UCSD-AML1 (cell line): ENCODE data around the gene HMMR.

Experiments
- DNase-seq: peaks from one replicate; lab custom pipeline; 2025; ENCODE audit not compliant: unreplicated experiment; lab: John Stamatoyannopoulos, UW

Gene HMMR

GRCh38 chr5:163458778-163459385 lies 1.6 kb upstream of the HMMR start:
- DNase-seq: no peak

GRCh38 chr5:163459462-163459818 lies 992 bp upstream of the HMMR start:
- no peak for DNase-seq

GRCh38 chr5:163459819-163460561 lies 442 bp upstream of the HMMR start, which contains the start of gene NUDCD2:
Gene NUDCD2 (minus strand): TSS chr5:163460102. CDS start chr5:163460050, 52 bp downstream.
- peak; percentile 97 for DNase-seq

- no peak for DNase-seq
Observed at GRCh38 chr5:163463063-163463435, 2.6 kb downstream of the HMMR start.

GRCh38 chr5:163467682-163468081 lies 7.2 kb downstream of the HMMR start:
- no peak for DNase-seq

GRCh38 chr5:163473635-163474243 lies 13.3 kb downstream of the HMMR start:
- DNase-seq: no peak

- no peak for DNase-seq
Observed at GRCh38 chr5:163475411-163475810, 15.0 kb downstream of the HMMR start.

- no peak for DNase-seq
Observed at GRCh38 chr5:163478126-163478981, 17.9 kb downstream of the HMMR start.

GRCh38 chr5:163478982-163479271 lies 18.5 kb downstream of the HMMR start:
- no peak for DNase-seq

- DNase-seq: peak; percentile 14
Observed at GRCh38 chr5:163489055-163489744, 28.8 kb downstream of the HMMR start.

- no peak for DNase-seq
Observed at GRCh38 chr5:163489745-163490075, 29.3 kb downstream of the HMMR start.

- DNase-seq: no peak
Observed at GRCh38 chr5:163496286-163496685, 35.9 kb downstream of the HMMR start.

- DNase-seq: no peak
Observed at GRCh38 chr5:163497315-163497714, 36.9 kb downstream of the HMMR start.

GRCh38 chr5:163498886-163499285 lies 38.5 kb downstream of the HMMR start:
- no peak for DNase-seq

- no peak for DNase-seq
Observed at GRCh38 chr5:163502521-163502920, 42.1 kb downstream of the HMMR start.

- DNase-seq: peak; percentile 64
Observed at GRCh38 chr5:163503106-163504078, 43.0 kb downstream of the HMMR start.

- DNase-seq: peak; percentile 52
Observed at GRCh38 chr5:163504079-163504931, 43.9 kb downstream of the HMMR start.

GRCh38 chr5:163505049-163505367 lies 44.6 kb downstream of the HMMR start:
- no peak for DNase-seq

GRCh38 chr5:163505368-163506094 lies 45.1 kb downstream of the HMMR start, which contains the start of gene MAT2B:
Gene MAT2B (plus strand): TSS chr5:163505619. CDS start chr5:163505687, 68 bp downstream.
- DNase-seq: peak; percentile 96
